ENCODE measurements around the gene ATP1A1.

- TF ChIP-seq EMX1 (CRISPR knock-in tag; IDR thresholded peaks at IDR 0.05) (no peak), ARID4B (CRISPR knock-in tag; IDR thresholded peaks at IDR 0.05; ENCODE audit: borderline replicate concordance) (no peak), JUN (CRISPR knock-in tag; IDR thresholded peaks at IDR 0.05) (no peak), NR1H2 (CRISPR knock-in tag; IDR thresholded peaks at IDR 0.05) (no peak), ZNF219 (CRISPR knock-in tag; IDR thresholded peaks at IDR 0.05; ENCODE audit: borderline replicate concordance) (no peak)
- TF ChIP-seq, protein P1, sequence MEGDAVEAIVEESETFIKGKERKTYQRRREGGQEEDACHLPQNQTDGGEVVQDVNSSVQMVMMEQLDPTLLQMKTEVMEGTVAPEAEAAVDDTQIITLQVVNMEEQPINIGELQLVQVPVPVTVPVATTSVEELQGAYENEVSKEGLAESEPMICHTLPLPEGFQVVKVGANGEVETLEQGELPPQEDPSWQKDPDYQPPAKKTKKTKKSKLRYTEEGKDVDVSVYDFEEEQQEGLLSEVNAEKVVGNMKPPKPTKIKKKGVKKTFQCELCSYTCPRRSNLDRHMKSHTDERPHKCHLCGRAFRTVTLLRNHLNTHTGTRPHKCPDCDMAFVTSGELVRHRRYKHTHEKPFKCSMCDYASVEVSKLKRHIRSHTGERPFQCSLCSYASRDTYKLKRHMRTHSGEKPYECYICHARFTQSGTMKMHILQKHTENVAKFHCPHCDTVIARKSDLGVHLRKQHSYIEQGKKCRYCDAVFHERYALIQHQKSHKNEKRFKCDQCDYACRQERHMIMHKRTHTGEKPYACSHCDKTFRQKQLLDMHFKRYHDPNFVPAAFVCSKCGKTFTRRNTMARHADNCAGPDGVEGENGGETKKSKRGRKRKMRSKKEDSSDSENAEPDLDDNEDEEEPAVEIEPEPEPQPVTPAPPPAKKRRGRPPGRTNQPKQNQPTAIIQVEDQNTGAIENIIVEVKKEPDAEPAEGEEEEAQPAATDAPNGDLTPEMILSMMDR (IDR thresholded peaks at IDR 0.05): no peak
- TF ChIP-seq, protein P2, sequence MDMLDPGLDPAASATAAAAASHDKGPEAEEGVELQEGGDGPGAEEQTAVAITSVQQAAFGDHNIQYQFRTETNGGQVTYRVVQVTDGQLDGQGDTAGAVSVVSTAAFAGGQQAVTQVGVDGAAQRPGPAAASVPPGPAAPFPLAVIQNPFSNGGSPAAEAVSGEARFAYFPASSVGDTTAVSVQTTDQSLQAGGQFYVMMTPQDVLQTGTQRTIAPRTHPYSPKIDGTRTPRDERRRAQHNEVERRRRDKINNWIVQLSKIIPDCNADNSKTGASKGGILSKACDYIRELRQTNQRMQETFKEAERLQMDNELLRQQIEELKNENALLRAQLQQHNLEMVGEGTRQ (CRISPR knock-in tag; IDR thresholded peaks at IDR 0.05): no peak
- TF ChIP-seq, protein P3, sequence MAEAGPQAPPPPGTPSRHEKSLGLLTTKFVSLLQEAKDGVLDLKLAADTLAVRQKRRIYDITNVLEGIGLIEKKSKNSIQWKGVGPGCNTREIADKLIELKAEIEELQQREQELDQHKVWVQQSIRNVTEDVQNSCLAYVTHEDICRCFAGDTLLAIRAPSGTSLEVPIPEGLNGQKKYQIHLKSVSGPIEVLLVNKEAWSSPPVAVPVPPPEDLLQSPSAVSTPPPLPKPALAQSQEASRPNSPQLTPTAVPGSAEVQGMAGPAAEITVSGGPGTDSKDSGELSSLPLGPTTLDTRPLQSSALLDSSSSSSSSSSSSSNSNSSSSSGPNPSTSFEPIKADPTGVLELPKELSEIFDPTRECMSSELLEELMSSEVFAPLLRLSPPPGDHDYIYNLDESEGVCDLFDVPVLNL (CRISPR knock-in tag; IDR thresholded peaks at IDR 0.05; ENCODE audit: borderline replicate concordance, low read depth): no peak
- TF ChIP-seq, protein P4, sequence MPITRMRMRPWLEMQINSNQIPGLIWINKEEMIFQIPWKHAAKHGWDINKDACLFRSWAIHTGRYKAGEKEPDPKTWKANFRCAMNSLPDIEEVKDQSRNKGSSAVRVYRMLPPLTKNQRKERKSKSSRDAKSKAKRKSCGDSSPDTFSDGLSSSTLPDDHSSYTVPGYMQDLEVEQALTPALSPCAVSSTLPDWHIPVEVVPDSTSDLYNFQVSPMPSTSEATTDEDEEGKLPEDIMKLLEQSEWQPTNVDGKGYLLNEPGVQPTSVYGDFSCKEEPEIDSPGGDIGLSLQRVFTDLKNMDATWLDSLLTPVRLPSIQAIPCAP (CRISPR knock-in tag; IDR thresholded peaks at IDR 0.05): no peak
These were observed 13.8 kb upstream of the ATP1A1 start for GRCh38 chr1:116359060-116359830.
